ENCODE measurements around the gene LAMB3. TPM values are rescaled to one million over a fixed set of nuclear protein-coding genes. Genes with fewer than 3 reads are reported as not detected.

Gene LAMB3
- total RNA-seq, 1 donor from 2014 or later: 22.7 TPM

DNA sequence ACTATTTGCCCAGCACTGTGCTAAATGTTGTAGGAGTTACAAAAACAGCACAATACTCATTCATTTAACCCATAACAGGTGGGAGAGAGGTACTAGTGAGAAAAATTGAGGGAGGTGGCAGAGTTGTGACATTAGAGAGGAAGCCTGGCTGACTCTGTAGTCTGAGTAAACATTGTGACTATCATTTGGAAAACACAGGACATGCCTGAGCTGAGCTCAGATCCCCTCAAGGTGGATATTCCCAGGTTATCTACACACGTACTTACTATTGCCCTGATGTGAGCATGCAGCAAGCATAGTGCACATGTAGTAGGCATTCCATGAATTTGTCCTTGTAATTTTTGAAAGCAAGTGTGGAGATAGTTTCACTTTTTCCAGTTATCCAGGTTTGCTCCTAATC lies 57.8 kb downstream of the LAMB3 start:
- no peak for DNase-seq

DNA sequence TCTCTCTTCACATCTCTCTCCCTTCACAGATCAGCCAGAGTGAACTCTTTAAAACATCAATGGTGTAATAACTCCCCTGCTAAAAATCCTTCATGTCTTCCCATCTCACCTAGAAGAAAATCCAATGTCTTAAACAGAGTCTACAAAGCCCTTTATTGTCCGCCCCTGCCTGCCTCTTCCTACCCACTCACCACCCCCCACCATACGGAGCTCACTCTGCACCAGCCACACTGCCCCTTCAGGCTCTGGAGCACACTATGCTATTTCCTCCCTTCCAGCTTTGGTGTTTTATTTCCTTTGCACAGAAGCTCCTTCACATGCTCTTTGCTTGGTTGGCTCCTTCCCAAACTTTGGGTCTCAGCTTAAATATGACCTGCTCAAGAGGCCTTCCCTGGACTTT lies 58.5 kb downstream of the LAMB3 start:
- no peak for DNase-seq

DNA sequence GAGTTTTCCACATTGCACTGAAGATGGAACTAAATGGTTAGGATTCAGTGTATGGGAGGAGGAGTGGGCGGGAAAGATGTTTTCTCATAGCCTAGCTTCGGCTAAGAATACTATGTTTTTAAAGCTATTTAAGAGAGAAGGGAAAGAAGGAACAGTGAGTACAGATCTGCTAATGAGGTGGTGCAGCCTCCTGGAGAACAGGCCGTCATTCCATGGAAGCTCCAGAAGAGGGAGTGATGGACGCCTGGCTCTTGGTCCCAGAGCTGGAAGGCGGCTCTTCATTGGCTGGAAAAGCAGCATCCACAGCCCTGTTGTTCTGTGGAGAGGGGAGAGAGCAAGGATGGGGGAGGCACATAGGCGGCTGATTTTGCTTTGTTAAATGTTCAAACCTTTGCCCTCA lies 61.8 kb downstream of the LAMB3 start:
- DNase-seq: no peak

DNA sequence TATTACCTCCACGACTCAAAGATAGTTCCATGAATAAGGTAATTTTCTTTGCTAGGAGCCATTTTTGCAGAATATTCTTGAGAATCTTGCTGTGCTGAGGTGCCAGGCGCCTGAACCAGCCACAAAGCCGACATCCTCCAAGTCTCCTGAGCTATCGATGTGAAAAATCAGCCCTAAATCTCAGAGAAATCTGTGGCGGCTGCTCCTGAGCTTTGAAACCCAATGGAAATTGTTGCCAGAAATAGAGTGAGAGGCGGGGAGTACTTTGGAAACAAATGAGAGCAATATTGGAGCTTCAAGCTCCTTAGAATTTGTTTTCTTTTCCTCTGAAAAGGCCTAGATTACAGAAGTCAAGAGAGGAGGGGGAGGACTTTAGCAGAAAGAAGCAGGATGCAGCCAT lies 62.4 kb downstream of the LAMB3 start:
- DNase-seq: no peak

DNA sequence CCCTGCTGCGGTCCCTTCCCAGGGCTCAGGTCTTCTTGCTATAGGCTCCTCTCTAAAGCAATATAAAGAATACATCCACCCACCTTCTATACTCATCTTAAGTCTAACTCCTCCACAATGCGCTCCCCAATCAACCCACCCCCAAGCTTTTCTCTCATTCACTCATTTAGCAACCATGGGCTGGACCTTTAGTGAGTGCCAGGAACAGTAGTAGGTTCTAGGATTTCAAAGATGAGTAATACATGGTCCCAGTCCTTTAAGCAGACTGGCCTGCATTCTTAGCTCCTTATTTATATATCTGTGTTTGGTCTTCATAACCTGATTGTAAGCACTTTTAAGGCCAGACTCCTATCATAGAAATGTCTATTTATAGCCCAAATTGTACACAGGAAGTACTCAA lies 62.8 kb downstream of the LAMB3 start:
- no peak for DNase-seq

DNA sequence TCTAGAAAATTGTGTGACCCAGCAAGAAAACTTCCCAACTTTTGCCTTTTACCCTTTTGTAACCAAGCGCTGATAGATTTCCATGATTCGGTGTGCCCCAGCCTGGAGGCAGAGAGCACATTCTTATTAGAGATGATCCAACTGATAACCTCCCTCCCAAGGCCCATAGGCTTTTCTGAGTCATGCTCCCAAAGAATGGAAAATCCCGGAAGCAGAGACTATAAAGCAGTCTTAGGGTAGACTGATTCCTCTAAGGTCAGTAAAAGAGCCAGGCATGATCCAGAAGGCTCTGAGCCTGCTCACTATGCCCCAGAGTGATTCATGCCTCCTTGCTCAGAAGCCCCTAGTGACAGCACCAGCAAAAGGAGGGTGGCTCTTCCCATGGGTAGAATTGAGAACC lies 64.4 kb downstream of the LAMB3 start:
- DNase-seq: no peak

DNA sequence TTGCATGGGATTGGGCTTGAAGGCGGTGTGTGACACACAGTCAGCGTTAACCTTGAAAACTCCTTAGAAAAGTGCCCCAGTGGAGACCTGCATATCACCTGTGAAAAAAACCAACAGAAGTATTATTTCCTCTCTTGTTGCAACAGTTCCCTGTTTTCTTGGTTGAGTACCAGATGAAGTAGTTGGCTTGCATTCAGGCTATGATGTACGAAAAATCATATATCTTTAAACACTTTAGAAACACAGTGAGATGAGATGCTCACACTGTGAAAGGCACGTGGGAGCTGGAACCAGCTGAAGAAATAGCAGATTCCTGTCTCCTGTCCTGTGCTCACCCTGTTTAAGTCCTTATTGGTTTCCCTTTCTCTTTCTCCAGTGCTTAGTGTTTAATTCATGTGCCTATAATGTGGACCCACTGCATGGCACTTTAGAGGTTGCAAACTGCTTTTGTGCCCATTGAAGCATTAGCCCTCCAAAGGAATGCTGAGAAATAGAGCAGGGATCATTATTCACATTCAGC lies 65.9 kb downstream of the LAMB3 start:
- no peak for DNase-seq

DNA sequence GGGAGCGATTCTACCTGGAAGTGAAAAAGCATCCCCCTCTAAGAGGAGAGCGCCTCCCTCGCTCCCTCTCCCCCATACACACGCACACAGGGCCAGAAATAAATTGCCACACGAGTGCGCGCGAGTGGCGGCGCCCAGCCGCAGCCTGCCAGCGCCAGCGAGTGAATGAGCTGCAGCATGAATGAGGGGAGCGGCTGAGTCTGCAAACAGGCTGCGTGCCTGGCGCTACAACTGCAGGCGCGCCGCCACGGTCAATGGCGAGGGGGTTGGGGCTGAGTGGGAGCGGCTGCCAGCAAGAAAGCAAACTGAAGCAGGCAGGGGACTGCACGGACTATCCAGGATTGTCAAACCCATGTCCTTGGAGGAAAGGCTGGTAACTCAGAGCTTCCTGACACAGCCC lies 66.6 kb downstream of the LAMB3 start:
- DNase-seq: peak; percentile 42

DNA sequence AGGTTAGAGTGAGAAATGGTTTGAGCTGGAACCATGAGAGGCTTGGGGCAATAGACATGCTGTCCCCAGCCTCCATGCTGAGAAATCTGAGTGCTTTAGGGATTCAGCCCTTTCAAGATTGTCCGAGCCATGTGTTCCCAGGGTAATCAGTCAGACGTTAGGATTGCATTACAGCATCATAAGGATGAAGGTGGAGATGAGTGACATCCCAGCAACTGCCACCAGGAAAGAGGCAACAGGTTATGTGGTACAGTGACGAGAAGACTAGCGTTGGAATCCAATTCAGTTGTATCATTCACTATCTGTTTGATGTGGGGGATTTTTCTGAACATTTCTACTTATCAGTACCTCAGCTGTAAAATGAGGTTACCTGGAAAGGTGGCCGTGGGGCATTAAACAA lies 67.0 kb downstream of the LAMB3 start:
- no peak for DNase-seq

DNA sequence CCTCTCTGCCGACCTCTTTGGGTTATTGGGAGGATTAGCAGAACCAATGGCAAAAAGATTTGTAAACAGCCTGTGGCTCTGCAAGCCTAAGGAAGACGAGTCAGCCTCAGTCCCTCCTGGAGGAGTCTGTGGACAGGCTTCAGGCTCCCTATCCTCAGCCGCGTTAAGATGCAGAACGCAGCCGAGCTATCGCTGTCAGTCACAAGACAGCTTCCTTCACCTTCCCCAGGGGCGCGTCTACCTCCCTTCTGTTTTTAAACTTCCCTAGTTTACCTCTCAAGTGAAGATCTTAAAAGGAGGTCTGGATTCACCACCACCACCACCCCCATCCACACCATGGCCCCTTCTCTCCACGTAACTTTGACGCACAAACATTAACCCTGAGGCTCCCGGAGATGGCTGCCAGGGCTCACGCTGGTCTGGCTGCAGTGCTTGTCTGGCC lies 68.0 kb downstream of the LAMB3 start:
- DNase-seq: no peak

DNA sequence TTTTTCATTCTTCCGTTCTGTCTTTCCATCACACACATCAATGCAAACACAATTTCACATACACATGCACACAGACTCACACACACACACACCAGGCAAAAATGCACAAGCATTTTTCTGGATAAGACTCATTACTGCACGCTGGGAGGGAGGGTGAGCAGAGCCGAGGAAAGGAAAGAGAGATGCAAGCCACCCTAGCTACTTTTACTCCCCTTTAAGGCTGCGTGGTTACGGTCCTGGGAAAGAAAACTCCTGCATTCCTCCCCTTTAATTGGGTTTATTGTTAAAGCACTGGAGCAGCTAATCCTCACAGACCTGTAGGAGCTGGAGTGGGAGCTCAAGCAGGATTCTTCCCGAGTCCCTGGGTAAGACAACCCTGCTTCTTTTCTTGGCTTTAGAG lies 68.8 kb downstream of the LAMB3 start, which contains the start of gene CAMK1G:
Gene CAMK1G, plus strand, starts transcription at position 307 of the 400 bp plus-strand sequence. CDS start 11,270 bp downstream, outside the sequence.
- no peak for DNase-seq

DNA sequence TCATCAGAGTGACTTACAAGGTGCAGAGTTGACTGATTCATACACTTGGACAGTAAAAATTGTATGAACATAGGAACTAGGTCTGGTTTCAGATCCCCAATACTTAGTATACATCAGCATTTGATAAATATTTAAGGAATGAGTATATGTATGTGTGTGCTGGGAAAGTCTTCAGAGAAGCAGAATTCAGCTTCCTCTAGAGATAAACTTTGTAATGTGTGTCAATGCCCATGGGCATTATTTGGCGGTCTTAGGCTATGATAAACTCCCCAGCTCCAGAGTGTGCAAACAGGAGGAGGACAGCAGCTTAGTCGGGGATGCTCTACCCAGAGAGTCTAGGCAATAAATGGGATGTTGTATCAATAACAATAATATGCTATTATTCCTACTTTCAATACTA lies 71.6 kb downstream of the LAMB3 start:
- no peak for DNase-seq

DNA sequence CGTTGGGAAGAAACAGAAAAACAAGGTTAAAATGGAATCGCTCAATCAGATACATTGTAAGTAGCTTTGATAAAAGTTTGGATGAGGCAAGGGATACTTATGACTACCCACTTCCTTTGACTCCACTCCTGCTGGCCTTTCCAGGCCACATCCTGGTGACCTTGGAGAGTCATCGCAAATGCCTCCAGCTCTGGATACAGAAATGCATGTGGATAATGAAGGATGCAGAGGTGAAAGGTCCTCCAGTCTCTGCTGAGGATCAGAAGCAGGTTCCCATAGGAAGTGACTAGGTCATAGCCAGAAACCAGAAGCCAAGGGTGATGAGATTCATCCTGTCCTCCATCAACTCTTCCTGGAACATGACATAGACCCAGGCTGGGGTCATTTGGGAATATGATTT lies 74.9 kb downstream of the LAMB3 start:
- no peak for DNase-seq

DNA sequence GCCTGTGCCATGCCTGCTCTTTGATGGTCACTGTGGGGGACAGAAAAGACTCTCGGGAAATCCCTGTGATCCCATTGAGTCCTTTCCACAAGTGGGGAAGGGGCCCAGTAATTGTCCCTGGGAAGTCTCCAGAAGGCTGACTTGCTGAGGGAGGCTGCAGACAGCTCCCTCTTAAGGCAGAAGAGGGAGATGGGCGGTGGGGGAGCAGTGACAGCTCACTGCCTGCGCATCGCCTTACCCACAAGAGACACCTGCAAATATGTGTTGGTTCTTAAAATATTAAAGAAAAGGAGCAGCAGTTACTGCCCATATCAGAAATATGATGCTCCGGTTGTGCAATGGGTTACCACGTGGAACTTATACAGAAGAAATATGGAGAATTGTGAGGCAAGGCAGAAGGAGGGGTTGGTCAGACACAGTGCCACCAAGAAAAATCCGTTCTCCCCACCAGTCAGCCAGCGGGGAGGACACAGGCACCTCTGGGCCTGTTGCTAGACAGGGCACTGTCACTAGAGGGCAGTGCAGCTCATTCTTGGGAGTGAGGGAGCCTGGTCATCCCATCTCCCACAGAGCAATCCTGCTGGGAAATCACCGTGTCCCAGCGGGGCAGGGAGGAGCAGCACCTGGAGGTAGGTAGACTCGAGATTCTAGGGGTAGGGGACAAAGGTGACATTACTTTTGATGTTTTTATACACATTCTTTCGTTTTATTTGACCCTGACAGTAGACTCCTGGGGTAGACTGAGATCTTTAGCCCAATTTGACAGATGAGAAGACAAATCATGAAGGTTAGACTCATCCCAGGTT lies 75.6 kb downstream of the LAMB3 start:
- DNase-seq: no peak

DNA sequence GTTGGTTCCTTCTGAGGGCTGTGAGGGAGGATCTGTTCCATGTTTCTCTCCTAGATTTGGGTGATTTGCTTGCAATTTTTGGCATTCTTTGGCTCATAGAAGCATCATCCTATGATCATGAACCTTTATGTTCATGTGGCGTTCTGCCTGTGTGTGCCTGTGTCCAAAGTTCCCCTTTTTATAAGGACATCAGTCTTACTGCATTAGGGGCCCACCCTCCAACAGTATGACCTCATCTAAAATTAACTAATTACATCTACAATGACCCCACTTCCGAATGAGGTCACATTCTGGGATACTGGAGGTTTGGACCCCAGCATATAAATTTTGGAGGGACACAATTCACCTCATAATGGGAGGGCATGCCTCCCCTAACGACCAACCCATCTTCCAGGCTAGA lies 81.5 kb downstream of the LAMB3 start:
- DNase-seq: no peak

DNA sequence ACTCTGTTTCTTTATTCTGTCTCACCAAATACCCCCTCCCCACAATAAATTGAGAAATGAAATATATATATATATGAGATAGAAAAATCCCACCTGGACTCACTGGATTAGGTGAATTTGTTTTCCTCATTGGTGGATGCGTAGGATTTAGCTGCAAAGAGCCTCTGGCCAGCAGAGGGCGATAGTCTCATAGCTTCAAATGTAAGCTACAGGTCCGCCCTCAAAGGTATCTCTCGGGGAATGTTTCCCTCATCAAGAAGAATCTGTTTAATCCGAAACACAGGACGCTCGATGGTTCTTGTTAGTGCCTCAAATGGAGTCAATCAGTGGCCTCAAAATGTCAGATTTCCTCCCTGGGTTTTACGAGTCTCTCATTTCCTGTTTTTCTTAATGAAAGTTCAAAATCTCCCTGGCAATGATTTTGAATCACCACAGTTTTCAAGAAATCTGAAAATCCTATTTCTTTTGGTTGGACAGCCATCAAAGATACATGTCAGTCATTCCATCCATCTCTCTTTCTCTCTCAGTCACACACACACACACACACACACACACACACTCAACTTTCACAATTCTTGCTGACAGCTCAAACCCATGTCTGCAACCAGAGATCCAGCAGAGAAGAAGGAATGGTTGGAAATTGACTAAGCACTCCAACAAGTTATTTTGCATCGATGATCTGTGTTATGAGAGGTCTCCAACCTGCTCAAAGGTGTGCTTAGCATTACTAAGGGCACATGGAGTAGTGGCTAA lies 82.6 kb downstream of the LAMB3 start:
- DNase-seq: peak; percentile 14

DNA sequence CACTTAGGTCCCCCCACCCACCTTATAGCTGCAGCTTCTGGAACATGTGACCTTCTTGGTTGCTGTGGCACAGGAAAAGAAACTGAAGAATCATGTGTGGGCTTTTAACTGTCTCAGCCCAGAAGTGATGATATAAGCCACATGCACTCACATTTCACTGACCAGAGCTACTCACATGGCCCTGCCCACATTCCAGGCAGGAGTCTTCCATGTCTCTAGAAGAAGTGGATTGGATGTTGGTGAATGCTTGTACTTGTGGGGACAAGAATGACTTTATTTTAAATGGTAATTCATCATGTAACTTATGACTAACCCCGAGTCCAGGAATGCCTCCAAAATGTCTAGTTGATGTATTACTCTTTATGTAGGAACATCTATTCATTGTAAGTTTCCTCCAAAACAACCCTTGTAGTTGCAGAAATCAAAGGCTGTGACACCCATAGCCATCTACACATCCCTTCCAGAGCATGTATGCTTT lies 84.5 kb downstream of the LAMB3 start:
- no peak for DNase-seq

DNA sequence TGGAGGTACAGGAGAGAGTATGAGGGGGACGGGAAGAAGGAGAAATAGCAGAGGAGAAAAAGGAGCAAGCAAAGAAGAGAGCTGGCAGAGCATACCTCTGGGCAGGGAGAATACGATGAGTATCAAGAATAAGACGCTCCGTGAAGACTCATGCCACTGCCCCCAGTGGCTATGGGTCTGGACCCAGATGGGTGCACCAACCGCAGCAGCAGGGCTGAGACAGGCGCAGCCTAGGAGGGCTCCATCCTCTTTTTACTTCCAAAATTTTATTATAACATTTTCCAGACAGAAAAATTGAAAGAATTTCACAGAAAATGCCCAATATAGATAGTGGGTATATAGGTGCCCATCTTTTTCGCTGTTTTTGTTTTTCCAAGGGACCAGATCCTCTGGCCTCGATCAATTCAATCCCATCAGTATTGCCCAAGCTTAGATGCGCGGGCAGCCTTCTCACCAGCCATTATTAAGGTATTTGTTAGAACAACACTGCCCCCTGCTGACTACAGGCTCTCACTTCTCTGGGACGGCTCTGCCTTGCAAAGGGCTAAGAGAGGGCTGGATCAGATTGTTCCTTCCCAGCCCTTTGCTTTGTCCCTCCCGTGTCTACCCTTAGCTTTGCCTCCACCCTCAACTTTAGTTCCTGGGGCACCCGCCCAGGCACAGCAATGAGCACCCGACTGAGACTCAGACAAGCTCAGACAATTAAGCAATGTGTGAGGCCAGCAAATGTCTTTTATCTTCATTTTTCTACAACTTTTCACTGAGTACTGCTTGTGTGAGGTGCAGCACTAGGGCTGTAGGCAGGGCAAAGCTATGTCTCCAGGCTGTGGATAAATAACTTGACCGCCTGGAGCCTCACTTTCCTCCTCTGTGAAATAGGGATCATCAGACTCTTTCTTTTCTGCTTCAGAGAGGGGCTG lies 86.2 kb downstream of the LAMB3 start:
- DNase-seq: peak; percentile 34
